ENCODE measurements around the gene HSPBP1.

Gene HSPBP1

DNA sequence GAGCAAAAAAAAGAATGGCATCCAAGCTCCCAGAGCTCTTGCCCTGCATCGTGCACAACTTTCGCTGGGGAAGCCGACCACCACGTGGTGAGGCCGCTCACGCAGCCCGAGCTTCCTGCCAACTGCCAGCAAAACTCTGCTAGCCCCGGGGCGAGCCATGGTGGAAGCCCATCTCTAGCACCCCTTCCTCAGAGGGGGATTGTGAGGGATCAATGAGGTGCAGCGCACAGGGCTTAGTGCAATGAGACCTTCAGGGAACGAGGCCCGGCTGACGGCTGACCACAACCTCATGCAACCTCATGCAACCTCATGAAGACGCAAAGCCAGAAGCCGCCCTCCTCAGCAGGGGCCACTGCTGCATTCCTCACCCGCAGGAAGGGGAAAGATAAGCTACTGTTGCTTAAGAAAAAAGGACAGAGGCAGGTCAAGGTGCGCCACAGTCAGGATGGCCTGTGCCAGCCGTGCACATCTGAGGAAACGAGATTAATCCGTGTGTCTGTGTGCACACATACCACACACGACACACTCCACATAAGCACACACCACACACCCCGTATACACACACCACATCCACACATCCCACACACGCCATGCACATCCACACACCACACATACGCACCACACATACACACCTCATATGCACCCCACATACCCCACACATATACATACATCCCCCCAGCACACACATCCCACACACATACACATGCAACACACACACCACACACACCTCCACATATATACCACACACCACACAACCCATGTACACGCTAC is 9.6 kb downstream of the HSPBP1 start:
- no peak overlapping the region for H3K4me3 ChIP-seq (ENCODE audit: low read length)
- H3K9ac ChIP-seq (ENCODE audit: low read length) = no peak overlapping the region
- peaks cover 3% of the 10 kb centered on the region for H3K9me3 ChIP-seq (ENCODE audit: control insufficient read depth, low read depth, low read length)
- H3K27me3 ChIP-seq (ENCODE audit: control insufficient read depth, insufficient read depth, low read length) = no peaks in the 10 kb centered on the region
- peaks cover 7% of the 10 kb centered on the region for H3K36me3 ChIP-seq (ENCODE audit: control insufficient read depth, low read depth, low read length)
- H3K4me1 ChIP-seq (ENCODE audit: control insufficient read depth, low read depth, low read length) = no peaks in the 10 kb centered on the region
- H3K27ac ChIP-seq (ENCODE audit: low read length) = no peak overlapping the region

GRCh38 chr19:55269299-55269698 is 10.6 kb downstream of the HSPBP1 start:
- Histone ChIP-seq H3K9me3 (ENCODE audit: control insufficient read depth, low read depth, low read length) (peaks cover 3% of the 10 kb centered on the region), H3K9ac (ENCODE audit: low read length) (no peak overlapping the region), H3K4me3 (ENCODE audit: low read length) (no peak overlapping the region), H3K27me3 (ENCODE audit: control insufficient read depth, insufficient read depth, low read length) (no peaks in the 10 kb centered on the region), H3K36me3 (ENCODE audit: control insufficient read depth, low read depth, low read length) (peaks cover 7% of the 10 kb centered on the region), H3K27ac (ENCODE audit: low read length) (no peak overlapping the region), H3K4me1 (ENCODE audit: control insufficient read depth, low read depth, low read length) (no peaks in the 10 kb centered on the region)

DNA sequence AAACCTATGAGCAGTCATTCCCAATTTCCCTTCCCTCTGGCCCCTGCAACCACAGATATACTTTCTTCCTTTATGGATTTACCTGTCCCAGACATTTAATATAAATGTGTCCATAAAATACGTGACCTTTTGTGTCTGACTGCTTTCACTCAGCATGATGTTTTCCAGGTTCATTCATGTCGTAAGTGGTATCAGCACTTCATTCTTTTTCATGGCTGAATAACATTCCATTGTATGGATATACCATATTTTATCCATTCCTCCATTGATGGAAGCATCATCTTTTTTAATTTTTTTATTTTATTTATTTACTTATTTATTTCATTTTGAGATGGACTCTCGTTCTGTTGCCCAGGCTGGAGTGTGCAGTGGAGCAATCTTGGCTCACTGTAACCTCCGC is 13.1 kb downstream of the HSPBP1 start:
- H3K4me3 ChIP-seq (ENCODE audit: low read length) = no peak overlapping the region
- H3K27me3 ChIP-seq (ENCODE audit: control insufficient read depth, insufficient read depth, low read length) = no peaks in the 10 kb centered on the region
- no peak overlapping the region for H3K27ac ChIP-seq (ENCODE audit: low read length)
- no peak overlapping the region for H3K9ac ChIP-seq (ENCODE audit: low read length)
- H3K9me3 ChIP-seq (ENCODE audit: control insufficient read depth, low read depth, low read length) = peaks cover 3% of the 10 kb centered on the region
- no peaks in the 10 kb centered on the region for H3K36me3 ChIP-seq (ENCODE audit: control insufficient read depth, low read depth, low read length)
- H3K4me1 ChIP-seq (ENCODE audit: control insufficient read depth, low read depth, low read length) = no peaks in the 10 kb centered on the region

DNA sequence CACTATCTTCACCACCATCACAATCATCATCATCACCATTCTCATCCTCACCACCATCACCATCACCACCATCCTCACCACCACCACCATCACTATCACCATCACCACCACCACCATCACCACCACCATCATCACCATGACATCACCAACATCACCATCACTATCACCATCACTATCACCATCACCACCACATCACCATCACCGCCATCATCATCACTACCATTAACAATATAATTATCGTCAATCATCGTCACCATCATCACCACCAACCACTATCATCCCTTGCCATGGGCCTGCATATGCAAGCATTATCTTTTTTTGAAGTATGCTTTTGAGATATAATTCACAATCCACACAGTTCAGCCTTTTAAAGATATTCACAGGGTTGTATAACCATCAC is 13.5 kb downstream of the HSPBP1 start:
- H3K4me3 ChIP-seq (ENCODE audit: low read length) = no peak overlapping the region
- H3K4me1 ChIP-seq (ENCODE audit: control insufficient read depth, low read depth, low read length) = no peaks in the 10 kb centered on the region
- H3K27ac ChIP-seq (ENCODE audit: low read length) = no peak overlapping the region
- H3K9ac ChIP-seq (ENCODE audit: low read length) = no peak overlapping the region
- H3K9me3 ChIP-seq (ENCODE audit: control insufficient read depth, low read depth, low read length) = peaks cover 3% of the 10 kb centered on the region
- H3K36me3 ChIP-seq (ENCODE audit: control insufficient read depth, low read depth, low read length) = no peaks in the 10 kb centered on the region
- no peaks in the 10 kb centered on the region for H3K27me3 ChIP-seq (ENCODE audit: control insufficient read depth, insufficient read depth, low read length)

DNA sequence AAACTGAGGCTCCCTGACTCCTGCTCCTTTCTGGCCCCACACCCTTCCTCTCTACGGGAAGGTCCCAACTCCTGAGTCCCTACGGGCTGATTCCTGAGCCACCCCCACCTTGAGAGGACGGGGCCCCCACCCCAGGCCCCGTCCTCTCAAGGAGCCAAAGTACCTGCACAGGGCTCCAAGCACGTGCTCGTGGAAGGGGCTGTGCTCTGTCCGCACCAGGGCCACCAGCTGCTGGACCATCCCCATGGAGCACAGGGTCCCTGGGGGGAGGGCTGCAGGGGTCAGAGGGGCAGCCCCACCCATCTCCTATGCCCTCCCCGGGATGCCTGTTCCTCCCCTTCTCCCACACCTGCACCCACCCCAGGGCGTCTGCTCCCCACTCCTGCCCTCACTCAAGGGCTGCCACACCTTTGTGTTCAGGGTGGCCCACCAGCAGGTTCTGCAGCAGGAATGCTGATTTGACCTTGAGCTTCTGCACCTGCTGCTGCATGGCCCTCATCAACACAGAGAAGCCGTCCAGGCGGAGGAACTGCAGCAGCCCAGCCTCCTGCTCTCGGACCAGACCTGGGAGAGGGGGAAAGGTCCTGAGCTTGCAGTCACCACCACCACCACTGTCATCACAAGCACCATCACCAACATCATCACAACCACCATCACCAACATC is 14.1 kb downstream of the HSPBP1 start:
- H3K4me3 ChIP-seq (ENCODE audit: low read length) = no peak overlapping the region
- no peaks in the 10 kb centered on the region for H3K4me1 ChIP-seq (ENCODE audit: control insufficient read depth, low read depth, low read length)
- H3K9ac ChIP-seq (ENCODE audit: low read length) = no peak overlapping the region
- H3K27me3 ChIP-seq (ENCODE audit: control insufficient read depth, insufficient read depth, low read length) = no peaks in the 10 kb centered on the region
- H3K9me3 ChIP-seq (ENCODE audit: control insufficient read depth, low read depth, low read length) = peaks cover 3% of the 10 kb centered on the region
- H3K36me3 ChIP-seq (ENCODE audit: control insufficient read depth, low read depth, low read length) = no peaks in the 10 kb centered on the region
- no peak overlapping the region for H3K27ac ChIP-seq (ENCODE audit: low read length)

DNA sequence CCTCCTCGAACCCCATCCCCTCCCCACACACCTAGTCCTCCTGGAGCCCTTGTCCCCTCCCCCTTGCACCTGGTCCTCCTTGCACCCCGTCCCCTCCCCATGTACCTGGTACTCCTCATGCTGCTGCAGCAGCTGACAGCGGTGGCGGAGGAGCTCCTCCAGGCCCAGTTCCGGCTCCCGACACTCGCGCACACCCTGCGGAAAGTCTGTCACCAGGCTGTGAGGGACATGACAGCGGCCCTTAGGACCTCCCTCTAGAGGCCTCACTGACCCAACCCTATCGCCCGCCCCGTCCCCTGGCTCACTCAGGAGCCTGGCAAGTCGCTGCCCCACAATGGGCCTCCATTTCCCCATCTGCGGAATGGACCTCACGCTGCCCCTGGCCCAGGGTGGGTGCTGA is 14.7 kb downstream of the HSPBP1 start:
- peaks cover 4% of the 10 kb centered on the region for H3K4me1 ChIP-seq (ENCODE audit: control insufficient read depth, low read depth, low read length)
- no peak overlapping the region for H3K4me3 ChIP-seq (ENCODE audit: low read length)
- no peaks in the 10 kb centered on the region for H3K27me3 ChIP-seq (ENCODE audit: control insufficient read depth, insufficient read depth, low read length)
- no peaks in the 10 kb centered on the region for H3K36me3 ChIP-seq (ENCODE audit: control insufficient read depth, low read depth, low read length)
- no peak overlapping the region for H3K27ac ChIP-seq (ENCODE audit: low read length)
- peaks cover 3% of the 10 kb centered on the region for H3K9me3 ChIP-seq (ENCODE audit: control insufficient read depth, low read depth, low read length)
- no peak overlapping the region for H3K9ac ChIP-seq (ENCODE audit: low read length)

DNA sequence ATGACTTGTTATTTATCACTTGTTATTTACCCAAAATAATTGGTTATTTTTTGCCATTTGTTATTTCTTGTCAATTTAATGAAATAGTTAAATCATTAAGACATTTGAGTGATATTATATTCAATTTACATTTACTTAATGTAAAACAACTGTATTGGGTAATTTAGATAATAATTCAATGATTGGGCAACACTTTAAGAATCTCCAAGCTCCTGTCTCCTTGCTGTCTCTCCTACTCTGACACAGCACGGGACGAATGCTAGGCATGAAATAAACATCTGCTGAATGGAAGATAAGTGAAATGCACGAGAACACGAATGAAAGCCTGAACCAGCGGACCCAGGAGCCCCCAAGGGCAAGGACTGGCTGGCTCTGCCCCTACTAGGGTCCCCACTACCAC is 15.4 kb downstream of the HSPBP1 start:
- Histone ChIP-seq H3K9me3 (ENCODE audit: control insufficient read depth, low read depth, low read length) (peaks cover 3% of the 10 kb centered on the region), H3K27ac (ENCODE audit: low read length) (no peak overlapping the region), H3K9ac (ENCODE audit: low read length) (no peak overlapping the region), H3K36me3 (ENCODE audit: control insufficient read depth, low read depth, low read length) (no peaks in the 10 kb centered on the region), H3K27me3 (ENCODE audit: control insufficient read depth, insufficient read depth, low read length) (no peaks in the 10 kb centered on the region), H3K4me3 (ENCODE audit: low read length) (no peak overlapping the region), H3K4me1 (ENCODE audit: control insufficient read depth, low read depth, low read length) (peaks cover 9% of the 10 kb centered on the region)

GRCh38 chr19:55262359-55262758 is 17.6 kb downstream of the HSPBP1 start:
- Histone ChIP-seq H3K27ac (ENCODE audit: low read length) (no peak overlapping the region), H3K4me3 (ENCODE audit: low read length) (no peak overlapping the region), H3K4me1 (ENCODE audit: control insufficient read depth, low read depth, low read length) (peaks cover 9% of the 10 kb centered on the region), H3K9me3 (ENCODE audit: control insufficient read depth, low read depth, low read length) (peaks cover 3% of the 10 kb centered on the region), H3K9ac (ENCODE audit: low read length) (no peak overlapping the region), H3K27me3 (ENCODE audit: control insufficient read depth, insufficient read depth, low read length) (no peaks in the 10 kb centered on the region), H3K36me3 (ENCODE audit: control insufficient read depth, low read depth, low read length) (no peaks in the 10 kb centered on the region)

GRCh38 chr19:55261671-55262126 is 18.2 kb downstream of the HSPBP1 start:
- no peak overlapping the region for H3K4me3 ChIP-seq (ENCODE audit: low read length)
- no peaks in the 10 kb centered on the region for H3K36me3 ChIP-seq (ENCODE audit: control insufficient read depth, low read depth, low read length)
- H3K27ac ChIP-seq (ENCODE audit: low read length) = no peak overlapping the region
- no peaks in the 10 kb centered on the region for H3K27me3 ChIP-seq (ENCODE audit: control insufficient read depth, insufficient read depth, low read length)
- H3K9ac ChIP-seq (ENCODE audit: low read length) = no peak overlapping the region
- peaks cover 3% of the 10 kb centered on the region for H3K9me3 ChIP-seq (ENCODE audit: control insufficient read depth, low read depth, low read length)
- peaks cover 12% of the 10 kb centered on the region for H3K4me1 ChIP-seq (ENCODE audit: control insufficient read depth, low read depth, low read length)

DNA sequence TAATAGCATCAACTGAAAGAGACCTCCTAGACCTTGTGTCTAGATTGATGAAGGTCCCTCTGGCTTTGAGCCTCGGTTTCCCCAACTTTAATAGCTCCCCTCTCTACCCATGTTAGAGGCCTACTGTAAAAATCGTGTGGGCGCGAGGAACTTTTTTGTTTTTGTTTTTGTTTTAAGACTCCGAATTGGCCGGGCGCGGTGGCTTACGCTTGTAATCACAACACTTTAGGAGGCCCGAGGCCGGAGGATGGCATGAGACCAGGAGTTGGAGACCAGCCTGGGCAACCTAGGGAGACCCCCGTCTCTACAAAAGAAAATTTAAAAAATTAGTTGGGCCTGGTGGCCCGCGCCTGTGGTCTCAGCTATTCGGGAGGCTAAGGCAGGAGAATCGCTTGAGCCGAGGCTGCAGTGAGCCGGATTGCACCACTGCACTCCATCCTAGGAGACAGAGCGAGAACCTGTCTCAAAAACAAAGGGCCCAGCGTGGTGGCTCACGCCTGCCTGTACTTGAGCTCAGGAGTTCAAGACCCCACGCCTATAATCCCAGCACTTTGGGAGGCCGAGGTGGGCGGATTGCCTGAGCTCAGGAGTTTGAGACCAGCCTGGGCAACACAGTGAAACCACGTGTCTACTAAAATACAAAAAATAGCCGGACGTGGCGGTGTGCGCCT is 20.2 kb downstream of the HSPBP1 start:
- H3K9me3 ChIP-seq (ENCODE audit: control insufficient read depth, low read depth, low read length) = no peaks in the 10 kb centered on the region
- H3K9ac ChIP-seq (ENCODE audit: low read length) = peak overlapping the region; percentile 56
- peaks cover 12% of the 10 kb centered on the region for H3K4me1 ChIP-seq (ENCODE audit: control insufficient read depth, low read depth, low read length)
- H3K36me3 ChIP-seq (ENCODE audit: control insufficient read depth, low read depth, low read length) = no peaks in the 10 kb centered on the region
- H3K27me3 ChIP-seq (ENCODE audit: control insufficient read depth, insufficient read depth, low read length) = no peaks in the 10 kb centered on the region
- H3K27ac ChIP-seq (ENCODE audit: low read length) = peak overlapping the region; percentile 46
- peak overlapping the region; percentile 81 for H3K4me3 ChIP-seq (ENCODE audit: low read length)

DNA sequence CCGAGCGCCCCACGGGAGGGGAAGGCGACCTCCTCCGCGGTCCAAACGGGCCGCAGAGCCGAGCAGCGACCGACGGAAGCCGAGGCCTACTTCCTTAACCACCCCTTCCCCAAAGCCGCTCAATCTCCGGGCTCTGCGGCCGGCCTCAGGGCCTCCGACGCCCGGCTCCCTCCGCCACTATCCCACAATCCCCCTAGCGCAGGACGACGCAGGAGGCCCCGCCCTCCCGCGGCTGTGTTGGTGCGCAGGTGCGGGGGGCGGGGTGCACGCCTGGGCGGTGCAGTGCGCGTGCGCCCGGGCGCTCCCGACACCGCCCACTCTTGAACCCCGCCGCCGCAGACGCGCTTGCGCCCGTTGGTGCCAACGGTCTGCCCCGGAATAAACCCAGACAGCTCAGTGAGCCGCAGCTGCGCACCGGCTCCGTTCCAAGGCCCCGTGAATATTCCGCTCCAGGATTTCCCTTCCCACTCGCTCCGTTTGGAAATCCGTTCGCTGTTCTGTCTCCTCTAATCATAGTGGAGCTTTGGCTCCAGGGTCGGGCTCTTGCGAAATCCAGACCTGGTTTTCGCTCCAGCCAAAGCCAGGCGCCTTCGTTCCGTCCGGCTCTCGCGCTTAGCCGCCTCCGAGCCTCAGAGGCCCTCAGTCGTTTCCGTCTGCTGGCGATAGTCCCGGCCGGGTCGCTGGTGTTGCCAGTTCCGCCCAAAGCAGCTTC is 20.9 kb downstream of the HSPBP1 start, which contains the start of gene PPP6R1:
PPP6R1 (minus strand) TSS at position 190 of the 712 bp plus-strand sequence. CDS start 11,914 bp downstream, outside the sequence.
- H3K9ac ChIP-seq (ENCODE audit: low read length) = peak within 1 kb of the TSS; percentile 60
- no peaks in the 10 kb centered on the region for H3K27me3 ChIP-seq (ENCODE audit: control insufficient read depth, insufficient read depth, low read length)

More for the DNA sequence above, 20.9 kb downstream of the HSPBP1 start, which contains the start of gene PPP6R1:
- Histone ChIP-seq H3K9me3 (ENCODE audit: control insufficient read depth, low read depth, low read length) (no peaks in the 10 kb centered on the region), H3K4me3 (ENCODE audit: low read length) (peak within 1 kb of the TSS; percentile 81), H3K4me1 (ENCODE audit: control insufficient read depth, low read depth, low read length) (peaks cover 12% of the 10 kb centered on the region), H3K36me3 (ENCODE audit: control insufficient read depth, low read depth, low read length) (no peaks in the 10 kb centered on the region), H3K27ac (ENCODE audit: low read length) (peak within 1 kb of the TSS; percentile 46)
